ENCODE results near the gene ESRRA.

DNA sequence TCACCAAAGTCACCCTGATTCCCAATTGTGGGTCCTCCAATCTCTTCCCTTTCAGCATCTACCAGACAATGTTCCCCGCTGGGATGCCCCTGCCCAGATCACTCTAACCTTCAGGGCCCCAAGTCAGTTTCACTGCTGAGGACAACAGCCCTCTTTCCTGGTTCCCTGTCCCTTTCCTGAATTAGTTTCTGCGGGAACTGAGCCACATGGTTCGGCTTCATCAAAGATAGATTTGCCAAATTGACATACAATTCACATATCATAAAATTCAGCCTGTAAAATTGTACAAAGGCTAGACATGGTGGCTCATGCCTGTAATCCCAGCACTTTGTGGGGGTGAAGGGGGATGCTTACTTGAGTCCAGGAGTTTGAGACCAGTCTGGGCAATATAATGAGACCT, 22.7 kb downstream of the ESRRA start:
- TF ChIP-seq, protein P1, sequence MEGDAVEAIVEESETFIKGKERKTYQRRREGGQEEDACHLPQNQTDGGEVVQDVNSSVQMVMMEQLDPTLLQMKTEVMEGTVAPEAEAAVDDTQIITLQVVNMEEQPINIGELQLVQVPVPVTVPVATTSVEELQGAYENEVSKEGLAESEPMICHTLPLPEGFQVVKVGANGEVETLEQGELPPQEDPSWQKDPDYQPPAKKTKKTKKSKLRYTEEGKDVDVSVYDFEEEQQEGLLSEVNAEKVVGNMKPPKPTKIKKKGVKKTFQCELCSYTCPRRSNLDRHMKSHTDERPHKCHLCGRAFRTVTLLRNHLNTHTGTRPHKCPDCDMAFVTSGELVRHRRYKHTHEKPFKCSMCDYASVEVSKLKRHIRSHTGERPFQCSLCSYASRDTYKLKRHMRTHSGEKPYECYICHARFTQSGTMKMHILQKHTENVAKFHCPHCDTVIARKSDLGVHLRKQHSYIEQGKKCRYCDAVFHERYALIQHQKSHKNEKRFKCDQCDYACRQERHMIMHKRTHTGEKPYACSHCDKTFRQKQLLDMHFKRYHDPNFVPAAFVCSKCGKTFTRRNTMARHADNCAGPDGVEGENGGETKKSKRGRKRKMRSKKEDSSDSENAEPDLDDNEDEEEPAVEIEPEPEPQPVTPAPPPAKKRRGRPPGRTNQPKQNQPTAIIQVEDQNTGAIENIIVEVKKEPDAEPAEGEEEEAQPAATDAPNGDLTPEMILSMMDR (conservative IDR thresholded peaks at IDR 0.05), result no peak
- TF ChIP-seq EZH2 (IDR thresholded peaks at IDR 0.05; ENCODE audit: low read depth), result no peak
